Prostate gland (tissue), 2 donors: ENCODE measurements around the gene CIP2A.

Experiments
- CTCF ChIP-seq, 4 experiments: fragments of 200-600 bp in 2 of 4; fragments of 450-650 bp in 2 of 4; sonication (generic) in 2 of 4; IDR thresholded peaks; 1 replicate in 3 of 4; 2 replicates in 1 of 4; pipeline ENCODE4 v1.5.1; 2016 to 2019; ENCODE audit warnings: antibody characterized with exemption in 4 of 4, mild to moderate bottlenecking in 2 of 4, moderate library complexity in 2 of 4
- POLR2A ChIP-seq: fragments of 450-650 bp; IDR thresholded peaks from one replicate; pipeline ENCODE4 v1.6.1; 2016; ENCODE audit warnings: antibody characterized with exemption, mild to moderate bottlenecking

GRCh38 chr3:108518895-108519294 is 70.3 kb downstream of the CIP2A start:
- TF ChIP-seq POLR2A (no peak), CTCF (IDR thresholded peaks at IDR 0.05) (no peak)
